ENCODE measurements around the gene TRAP1.

TRAP1 gene

DNA sequence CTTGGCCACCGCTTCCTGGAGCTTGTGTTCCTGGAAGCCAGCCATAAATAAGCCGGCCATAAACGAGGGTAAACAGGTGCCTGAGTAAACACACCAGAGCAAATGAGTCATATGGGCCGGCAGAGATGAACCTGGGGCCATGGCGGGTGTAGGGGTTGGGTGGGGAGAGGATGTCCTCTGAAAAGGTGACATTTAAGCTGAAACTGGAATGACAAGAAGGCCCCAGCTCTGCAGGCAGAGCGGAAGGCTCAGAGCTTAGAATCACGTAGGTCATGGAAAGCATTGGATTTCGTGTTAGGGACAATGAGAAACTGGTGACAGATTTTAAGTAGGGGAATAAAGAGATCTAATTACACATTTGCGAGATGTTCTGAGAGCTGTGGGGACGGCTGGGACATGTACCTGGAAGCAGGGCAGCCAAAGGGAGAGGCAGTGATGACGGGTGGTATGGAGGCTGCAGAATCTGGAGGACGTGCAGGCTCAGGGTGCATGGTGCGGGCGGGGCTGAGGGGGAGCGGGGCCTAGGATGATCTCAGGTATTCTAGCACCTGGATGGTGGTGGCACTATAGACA lies 70.9 kb downstream of the TRAP1 start:
- no peaks in the 10 kb centered on the region for H3K36me3 ChIP-seq (ENCODE audit: control insufficient read depth, insufficient read depth, low read length)
- H3K4me1 ChIP-seq (ENCODE audit: control insufficient read depth, insufficient read depth, low read length) = peaks cover 17% of the 10 kb centered on the region
- H3K27me3 ChIP-seq (ENCODE audit: control insufficient read depth, insufficient read depth, low read length) = no peaks in the 10 kb centered on the region
- no peaks in the 10 kb centered on the region for H3K9me3 ChIP-seq (ENCODE audit: control insufficient read depth, low read length)
- no peak overlapping the region for H3K9ac ChIP-seq (ENCODE audit: low read length)
- no peak overlapping the region for H3K4me3 ChIP-seq (ENCODE audit: low read length)

DNA sequence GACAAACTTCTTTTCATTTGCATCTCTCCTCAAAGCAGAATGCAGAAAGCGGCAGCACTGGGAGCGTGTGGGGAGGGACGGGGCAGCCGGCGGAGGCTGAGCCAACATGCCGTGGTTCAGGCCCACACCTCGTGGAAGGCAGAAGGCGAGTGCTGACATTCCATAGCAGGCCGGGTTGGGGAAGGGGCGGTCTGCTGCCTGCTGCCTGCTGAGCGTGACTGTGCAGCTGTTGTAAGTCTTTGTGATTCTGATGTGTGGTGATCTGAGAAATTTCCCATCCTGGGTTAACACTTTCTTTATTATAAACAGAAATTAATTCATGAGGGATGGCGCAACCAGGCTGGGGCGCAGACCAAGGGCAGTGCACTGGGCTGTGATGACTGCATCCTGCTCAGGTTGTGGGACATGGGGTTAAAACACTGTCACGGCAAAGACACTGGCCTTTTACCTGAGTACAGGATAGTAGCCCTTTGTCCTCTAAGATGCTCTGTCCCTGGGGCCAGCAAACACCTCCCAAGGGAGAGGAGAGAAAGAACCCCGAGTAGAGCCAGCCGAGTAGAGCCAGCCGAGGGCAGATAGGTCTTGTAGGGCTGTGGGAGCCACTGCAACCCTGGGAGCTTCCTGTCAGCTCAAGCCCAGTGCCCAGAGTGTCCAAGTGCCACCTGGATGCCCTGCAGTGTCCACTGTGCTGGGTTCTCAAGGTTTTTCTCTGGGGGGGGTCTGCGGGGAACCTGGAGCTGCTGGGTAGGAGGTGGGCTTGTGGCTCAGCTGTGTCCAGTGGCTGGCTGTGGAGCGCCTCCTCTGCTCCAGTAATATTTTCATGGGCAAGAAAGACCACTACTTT lies 71.6 kb downstream of the TRAP1 start:
- H3K4me3 ChIP-seq (ENCODE audit: low read length) = no peak overlapping the region
- H3K9ac ChIP-seq (ENCODE audit: low read length) = no peak overlapping the region
- H3K36me3 ChIP-seq (ENCODE audit: control insufficient read depth, insufficient read depth, low read length) = no peaks in the 10 kb centered on the region
- H3K4me1 ChIP-seq (ENCODE audit: control insufficient read depth, insufficient read depth, low read length) = peaks cover 17% of the 10 kb centered on the region
- H3K27me3 ChIP-seq (ENCODE audit: control insufficient read depth, insufficient read depth, low read length) = no peaks in the 10 kb centered on the region
- no peaks in the 10 kb centered on the region for H3K9me3 ChIP-seq (ENCODE audit: control insufficient read depth, low read length)

DNA sequence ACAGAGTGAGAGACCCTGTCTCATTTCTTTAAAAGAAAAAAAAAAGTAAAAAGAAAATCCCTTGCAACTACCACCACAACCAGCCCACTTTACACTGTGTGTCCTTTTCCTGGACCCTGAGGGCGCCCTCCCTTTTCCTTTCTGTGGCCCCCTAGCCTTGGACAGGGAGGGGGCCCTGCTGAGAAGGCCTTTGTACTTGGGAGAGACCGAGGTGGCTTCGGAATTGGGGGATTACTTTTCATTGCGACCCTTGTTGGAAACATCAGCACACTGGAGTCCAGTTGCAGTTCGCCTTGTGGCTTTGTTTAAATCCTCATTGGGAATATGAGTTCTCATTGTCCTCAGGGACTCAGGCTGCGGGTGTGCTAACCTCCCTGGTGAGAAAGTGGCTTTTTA lies 72.2 kb downstream of the TRAP1 start:
- H3K36me3 ChIP-seq (ENCODE audit: control insufficient read depth, insufficient read depth, low read length) = no peaks in the 10 kb centered on the region
- no peaks in the 10 kb centered on the region for H3K9me3 ChIP-seq (ENCODE audit: control insufficient read depth, low read length)
- no peak overlapping the region for H3K4me3 ChIP-seq (ENCODE audit: low read length)
- peaks cover 17% of the 10 kb centered on the region for H3K4me1 ChIP-seq (ENCODE audit: control insufficient read depth, insufficient read depth, low read length)
- H3K9ac ChIP-seq (ENCODE audit: low read length) = no peak overlapping the region
- H3K27me3 ChIP-seq (ENCODE audit: control insufficient read depth, insufficient read depth, low read length) = no peaks in the 10 kb centered on the region

DNA sequence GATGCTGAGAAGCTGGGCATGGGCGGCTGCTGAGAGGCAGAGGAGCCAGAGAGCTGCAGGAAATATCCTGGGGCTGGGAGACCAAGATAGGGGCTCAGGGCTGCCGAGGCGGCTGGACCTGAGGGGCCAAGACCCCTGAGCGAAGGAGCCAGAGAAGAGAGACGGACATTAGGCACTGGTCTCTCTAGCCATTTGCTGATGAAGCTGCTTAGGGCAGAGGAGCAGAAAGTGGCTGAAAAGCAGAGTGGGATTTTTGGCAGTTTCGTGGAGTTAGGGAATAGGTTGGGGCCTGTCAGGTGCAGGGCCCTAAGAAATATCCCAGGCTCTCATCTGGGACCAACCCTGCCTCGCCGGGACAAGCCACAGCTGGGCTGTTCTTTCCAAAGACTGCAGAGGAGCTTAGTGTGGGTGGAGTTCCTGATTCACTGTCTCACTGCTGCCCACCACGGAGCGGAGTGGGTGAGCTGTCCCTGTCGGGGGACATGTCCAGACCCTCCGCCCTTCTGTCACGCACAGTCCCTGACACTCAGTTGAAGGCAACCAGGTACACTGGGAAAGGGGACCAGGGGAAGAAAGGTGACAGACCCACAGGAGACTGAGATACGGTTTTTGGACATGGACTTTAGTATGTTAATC lies 74.1 kb downstream of the TRAP1 start:
- no peak overlapping the region for H3K4me3 ChIP-seq (ENCODE audit: low read length)
- no peaks in the 10 kb centered on the region for H3K36me3 ChIP-seq (ENCODE audit: control insufficient read depth, insufficient read depth, low read length)
- no peak overlapping the region for H3K9ac ChIP-seq (ENCODE audit: low read length)
- H3K9me3 ChIP-seq (ENCODE audit: control insufficient read depth, low read length) = no peaks in the 10 kb centered on the region
- no peaks in the 10 kb centered on the region for H3K27me3 ChIP-seq (ENCODE audit: control insufficient read depth, insufficient read depth, low read length)
- H3K4me1 ChIP-seq (ENCODE audit: control insufficient read depth, insufficient read depth, low read length) = peaks cover 17% of the 10 kb centered on the region

DNA sequence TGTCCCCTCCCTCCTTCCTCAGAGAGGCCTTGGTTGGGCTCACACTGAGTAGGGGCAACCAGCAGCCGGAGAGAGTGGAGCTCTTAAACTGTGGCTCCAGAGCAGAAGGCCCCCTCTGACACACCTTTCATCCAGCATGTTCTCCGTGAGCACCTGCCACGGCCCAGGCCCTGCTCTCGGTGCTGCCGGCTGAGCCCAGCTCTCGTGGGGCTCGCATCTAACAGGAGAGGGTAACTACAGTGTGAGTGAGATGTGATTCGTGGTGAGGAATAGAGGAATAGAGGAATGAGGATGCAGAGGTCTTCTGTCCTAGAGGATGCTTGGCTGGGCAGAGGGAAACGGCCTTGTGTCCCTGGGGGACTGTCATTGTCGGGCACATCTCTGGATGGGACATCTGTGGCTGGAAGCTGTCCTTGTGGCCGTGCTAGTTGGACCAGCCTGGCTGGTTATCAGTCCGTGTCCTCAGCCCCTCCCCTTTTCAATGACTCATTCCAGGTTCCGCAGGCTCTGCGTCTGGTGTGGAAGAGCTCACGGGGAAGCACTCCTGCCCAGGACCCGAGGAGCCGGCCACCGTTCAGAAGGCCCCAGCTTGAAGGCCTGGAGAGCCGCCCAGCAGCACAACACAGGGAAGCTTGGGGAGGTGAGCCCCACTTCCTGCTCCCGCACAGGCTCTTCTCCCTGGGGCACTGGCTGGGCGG lies 74.8 kb downstream of the TRAP1 start:
- Histone ChIP-seq H3K9me3 (ENCODE audit: control insufficient read depth, low read length) (no peaks in the 10 kb centered on the region), H3K9ac (ENCODE audit: low read length) (no peak overlapping the region), H3K36me3 (ENCODE audit: control insufficient read depth, insufficient read depth, low read length) (no peaks in the 10 kb centered on the region), H3K27me3 (ENCODE audit: control insufficient read depth, insufficient read depth, low read length) (no peaks in the 10 kb centered on the region), H3K4me1 (ENCODE audit: control insufficient read depth, insufficient read depth, low read length) (peaks cover 17% of the 10 kb centered on the region), H3K4me3 (ENCODE audit: low read length) (no peak overlapping the region)

DNA sequence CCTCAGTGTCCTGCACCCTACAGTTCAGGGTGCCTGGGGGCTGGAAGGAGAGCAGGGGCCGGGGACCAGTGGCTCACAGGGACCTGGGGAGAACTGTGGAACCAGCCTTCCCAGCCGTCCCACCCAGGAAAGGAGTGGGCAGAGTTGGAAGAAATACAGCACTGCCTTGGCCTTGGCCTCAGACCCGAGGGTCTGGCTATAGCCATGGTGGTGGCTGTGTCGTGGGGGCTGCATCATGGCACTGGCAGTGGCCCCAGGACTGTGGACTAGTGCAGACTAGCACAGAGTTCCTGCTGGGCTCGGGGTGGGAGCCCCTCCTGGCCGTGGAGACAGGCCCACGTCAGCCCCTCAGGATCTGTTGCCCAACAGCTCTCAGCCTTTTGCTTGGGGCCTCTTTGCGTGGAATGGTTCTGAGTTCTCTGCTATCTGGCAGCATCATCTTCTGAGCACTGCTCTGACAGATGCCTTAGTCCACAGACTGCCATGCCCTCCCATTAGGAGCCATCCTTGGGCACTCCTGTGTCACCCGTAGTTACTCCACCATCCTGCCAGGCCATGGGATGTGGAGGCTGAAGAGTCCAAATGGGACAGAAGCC lies 75.4 kb downstream of the TRAP1 start:
- Histone ChIP-seq H3K36me3 (ENCODE audit: control insufficient read depth, insufficient read depth, low read length) (no peaks in the 10 kb centered on the region), H3K4me1 (ENCODE audit: control insufficient read depth, insufficient read depth, low read length) (peaks cover 17% of the 10 kb centered on the region), H3K9ac (ENCODE audit: low read length) (no peak overlapping the region), H3K4me3 (ENCODE audit: low read length) (no peak overlapping the region), H3K27me3 (ENCODE audit: control insufficient read depth, insufficient read depth, low read length) (no peaks in the 10 kb centered on the region), H3K9me3 (ENCODE audit: control insufficient read depth, low read length) (no peaks in the 10 kb centered on the region)

DNA sequence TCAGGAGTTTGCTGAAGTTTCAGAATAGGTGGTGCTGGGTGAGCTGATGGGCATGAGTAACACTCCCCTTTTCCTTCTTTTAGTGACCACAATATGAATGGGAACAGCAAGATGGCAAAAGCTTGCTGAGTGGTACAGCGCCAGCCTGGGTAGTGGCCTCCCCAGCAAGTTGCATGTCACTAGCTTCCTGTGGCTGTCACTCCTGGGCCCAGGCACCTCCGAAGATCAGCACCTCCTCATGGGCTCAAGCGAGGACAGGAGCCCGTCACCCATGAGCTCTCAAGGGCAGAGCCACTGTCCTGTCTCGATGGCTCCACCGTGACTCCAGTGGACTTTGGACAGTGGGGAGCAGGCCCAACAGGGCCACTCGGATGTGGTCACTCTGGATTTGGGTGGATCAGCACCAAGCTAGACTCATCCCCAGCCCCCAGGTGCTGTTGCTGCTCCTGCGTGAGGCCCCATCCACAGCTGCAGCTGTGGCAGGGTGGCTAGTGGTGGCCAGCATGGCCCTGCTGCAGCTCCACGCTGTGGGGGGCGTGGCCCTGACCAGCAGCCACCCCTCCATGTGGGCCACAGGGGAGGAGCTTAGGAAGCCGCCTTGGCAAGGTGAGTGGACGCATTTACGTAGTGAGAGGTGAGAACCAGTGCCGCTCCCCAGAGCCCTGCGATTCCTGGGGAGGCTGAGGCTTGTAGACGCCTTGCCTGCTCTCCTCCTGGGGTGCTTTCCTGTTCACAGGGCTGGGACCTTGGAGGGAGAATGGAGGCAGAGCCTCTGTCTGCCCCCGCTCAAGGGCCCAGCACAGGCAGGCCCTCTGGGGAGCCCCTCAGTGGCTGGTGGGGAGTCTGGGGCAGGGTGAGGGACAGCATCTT lies 76.5 kb downstream of the TRAP1 start:
- Histone ChIP-seq H3K9me3 (ENCODE audit: control insufficient read depth, low read length) (no peaks in the 10 kb centered on the region), H3K27me3 (ENCODE audit: control insufficient read depth, insufficient read depth, low read length) (no peaks in the 10 kb centered on the region), H3K36me3 (ENCODE audit: control insufficient read depth, insufficient read depth, low read length) (no peaks in the 10 kb centered on the region), H3K4me1 (ENCODE audit: control insufficient read depth, insufficient read depth, low read length) (peaks cover 6% of the 10 kb centered on the region), H3K9ac (ENCODE audit: low read length) (no peak overlapping the region), H3K4me3 (ENCODE audit: low read length) (no peak overlapping the region)

DNA sequence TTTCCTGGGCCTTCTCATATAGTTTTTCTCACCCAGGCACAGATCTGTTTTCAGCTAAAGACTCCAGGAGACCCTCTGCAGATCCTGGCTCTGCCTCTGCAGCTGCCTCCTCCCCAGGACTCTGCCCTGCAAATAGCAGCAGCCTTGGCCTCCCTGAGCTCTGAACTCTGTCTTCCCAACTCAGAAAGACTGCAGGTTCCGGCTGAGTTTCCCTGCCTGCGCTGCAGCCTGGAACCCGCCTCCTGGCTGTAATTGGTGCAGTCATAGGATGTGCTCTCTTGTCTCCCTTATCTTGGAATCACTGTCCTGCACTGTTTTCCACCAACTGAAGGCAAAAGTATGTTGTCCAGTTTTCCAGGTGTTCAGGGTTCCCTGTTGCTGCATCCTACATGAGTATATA lies 77.1 kb downstream of the TRAP1 start:
- Histone ChIP-seq H3K9me3 (ENCODE audit: control insufficient read depth, low read length) (no peaks in the 10 kb centered on the region), H3K4me1 (ENCODE audit: control insufficient read depth, insufficient read depth, low read length) (no peaks in the 10 kb centered on the region), H3K36me3 (ENCODE audit: control insufficient read depth, insufficient read depth, low read length) (no peaks in the 10 kb centered on the region), H3K9ac (ENCODE audit: low read length) (no peak overlapping the region), H3K4me3 (ENCODE audit: low read length) (no peak overlapping the region), H3K27me3 (ENCODE audit: control insufficient read depth, insufficient read depth, low read length) (no peaks in the 10 kb centered on the region)

DNA sequence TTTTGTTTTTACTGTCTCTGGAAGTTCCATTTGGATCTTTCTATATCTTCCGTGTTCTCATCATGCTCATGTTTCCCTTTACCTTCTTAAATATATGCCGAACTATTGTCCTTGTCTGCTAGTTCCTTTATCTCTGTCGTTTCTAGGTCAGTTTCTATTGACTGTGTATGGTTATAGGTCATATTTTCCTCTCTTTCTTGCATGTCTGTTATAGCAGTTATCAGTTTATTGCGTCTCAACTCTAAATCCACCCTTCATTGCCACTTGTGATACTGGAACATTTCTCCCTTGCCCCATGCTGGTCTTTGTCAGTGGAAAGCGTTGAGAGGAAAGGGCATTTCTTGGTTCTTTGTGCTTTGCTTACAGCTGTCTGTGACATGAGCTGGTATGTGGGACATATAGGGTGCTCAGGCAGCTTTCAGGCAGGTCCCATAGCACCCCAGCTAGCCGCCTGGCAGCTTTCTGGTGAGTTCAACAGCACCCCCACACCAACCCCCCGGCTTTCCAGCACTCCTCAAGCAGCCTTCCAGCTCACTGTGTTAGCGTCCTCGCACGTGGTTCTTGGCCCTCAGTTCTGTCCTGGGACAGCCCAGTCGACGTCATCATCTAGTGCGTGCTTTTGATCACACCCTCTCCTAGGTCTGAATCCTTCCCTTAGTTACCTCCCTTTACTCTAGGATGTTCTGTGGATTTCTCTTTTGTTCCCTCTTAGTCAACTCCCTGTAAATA lies 78.2 kb downstream of the TRAP1 start:
- Histone ChIP-seq H3K36me3 (ENCODE audit: control insufficient read depth, insufficient read depth, low read length) (no peaks in the 10 kb centered on the region), H3K4me3 (ENCODE audit: low read length) (no peak overlapping the region), H3K9me3 (ENCODE audit: control insufficient read depth, low read length) (no peaks in the 10 kb centered on the region), H3K9ac (ENCODE audit: low read length) (no peak overlapping the region), H3K4me1 (ENCODE audit: control insufficient read depth, insufficient read depth, low read length) (no peaks in the 10 kb centered on the region), H3K27me3 (ENCODE audit: control insufficient read depth, insufficient read depth, low read length) (no peaks in the 10 kb centered on the region)

DNA sequence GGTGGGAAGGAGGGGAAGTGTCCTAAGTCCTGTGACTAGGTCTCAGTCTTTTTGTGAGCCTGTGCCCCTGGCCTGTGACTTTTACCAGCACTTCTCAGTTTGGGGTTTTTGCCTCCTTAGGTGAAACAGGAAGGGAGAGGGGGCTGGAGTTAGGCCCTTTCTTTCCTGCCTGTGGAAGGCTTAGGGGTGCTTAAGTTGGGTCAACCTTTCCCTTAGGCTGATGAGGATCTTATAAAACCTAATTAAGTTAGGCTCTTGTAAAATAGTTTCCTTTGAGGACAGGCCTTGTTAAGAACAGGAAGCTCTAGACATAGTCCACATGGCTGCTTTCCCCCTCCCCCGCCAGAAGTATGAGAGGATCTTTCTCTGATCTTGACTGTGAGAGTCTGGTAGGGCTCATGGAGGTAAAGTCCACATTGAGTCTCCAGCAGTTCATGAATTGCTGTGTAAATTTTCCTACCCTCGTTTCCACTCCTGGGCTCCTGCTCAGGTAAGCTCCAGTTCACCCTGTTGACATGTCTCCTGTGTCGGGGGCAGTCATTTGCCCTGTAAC lies 79.9 kb downstream of the TRAP1 start:
- no peaks in the 10 kb centered on the region for H3K27me3 ChIP-seq (ENCODE audit: control insufficient read depth, insufficient read depth, low read length)
- no peaks in the 10 kb centered on the region for H3K9me3 ChIP-seq (ENCODE audit: control insufficient read depth, low read length)
- no peaks in the 10 kb centered on the region for H3K36me3 ChIP-seq (ENCODE audit: control insufficient read depth, insufficient read depth, low read length)
- H3K4me3 ChIP-seq (ENCODE audit: low read length) = no peak overlapping the region
- no peaks in the 10 kb centered on the region for H3K4me1 ChIP-seq (ENCODE audit: control insufficient read depth, insufficient read depth, low read length)
- H3K9ac ChIP-seq (ENCODE audit: low read length) = no peak overlapping the region

Data from mucosa of stomach (tissue), 1 donor.